Stomach smooth muscle (tissue), 2 donors: ENCODE measurements around the gene MAGEB17.

Source experiments
- H3K27ac ChIP-seq: one replicate; pipeline ENCODE4 v1.7.0; 2013; ENCODE audit warnings: mild to moderate bottlenecking, low read length, inconsistent platforms
- H3K27me3 ChIP-seq, 2 donors: one replicate each; pipeline ENCODE4 v1.7.0; 2013; ENCODE audit warnings: low read length in 2 of 2; ENCODE audit not compliant: insufficient read depth in 2 of 2, control insufficient read depth in 1 of 2
- H3K36me3 ChIP-seq, 2 donors: one replicate each; pipeline ENCODE4 v1.7.0; 2013; ENCODE audit warnings: low read length in 2 of 2; ENCODE audit not compliant: control insufficient read depth in 2 of 2, insufficient read depth in 2 of 2
- H3K4me1 ChIP-seq: one replicate; pipeline ENCODE4 v1.7.0; 2013; ENCODE audit warnings: low read length; ENCODE audit not compliant: control insufficient read depth, insufficient read depth
- H3K4me3 ChIP-seq, 2 donors: one replicate each; pipeline ENCODE4 v1.7.0; 2013; ENCODE audit warnings: low read length in 2 of 2
- H3K9ac ChIP-seq, 2 donors: one replicate each; pipeline ENCODE4 v1.7.0; 2013; ENCODE audit warnings: low read length in 2 of 2, mild to moderate bottlenecking in 1 of 2
- H3K9me3 ChIP-seq, 2 donors: one replicate each; pipeline ENCODE4 v1.7.0; 2013; ENCODE audit warnings: low read length in 2 of 2; ENCODE audit not compliant: control insufficient read depth in 2 of 2
- donor health status: healthy.
- donor health status: Pancreatic carcinoma.

Gene MAGEB17

GRCh38 chrX:16185725-16186136 lies 18.4 kb downstream of the MAGEB17 start:
- Histone ChIP-seq H3K4me3 (no peak overlapping the region), H3K27ac (no peak overlapping the region), H3K27me3 (peaks cover 0 to 2% of the 10 kb centered on the region in 2 donors), H3K4me1 (no peaks in the 10 kb centered on the region), H3K36me3 (no peaks in the 10 kb centered on the region), H3K9ac (no peak overlapping the region), H3K9me3 (no peaks in the 10 kb centered on the region)

DNA sequence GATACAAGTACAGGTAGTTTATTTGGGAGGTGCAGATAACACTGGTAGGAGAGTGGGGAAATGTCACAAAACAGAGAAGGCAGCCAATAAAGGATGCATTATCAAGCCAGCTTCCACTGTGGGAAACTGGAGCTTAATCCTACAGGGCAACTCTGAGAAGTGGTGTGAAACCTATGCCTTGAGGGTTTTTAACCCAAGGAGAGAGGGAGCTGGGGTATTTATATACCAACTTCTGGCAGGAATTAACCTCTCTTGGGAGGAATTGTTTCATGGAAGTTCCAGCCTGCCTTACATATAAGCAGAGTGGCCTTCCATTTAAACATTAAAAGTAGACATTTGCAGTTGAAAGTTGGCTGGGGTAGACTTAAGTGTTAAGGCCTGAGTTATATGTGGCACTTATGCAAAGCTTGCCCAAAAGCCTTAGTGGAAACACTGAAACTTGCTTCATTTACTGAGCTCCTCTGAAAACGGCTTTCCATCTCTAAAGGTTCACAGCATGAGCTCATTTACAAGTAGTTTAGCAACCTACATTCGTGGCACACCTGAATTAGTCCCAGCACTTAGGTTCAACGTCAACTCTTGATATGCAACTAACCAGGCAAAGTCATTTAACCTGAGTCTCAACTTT lies 19.2 kb downstream of the MAGEB17 start:
- H3K27ac ChIP-seq: no peak overlapping the region
- H3K4me1 ChIP-seq: no peaks in the 10 kb centered on the region
- no peaks in the 10 kb centered on the region for H3K36me3 ChIP-seq
- peaks cover 0 to 2% of the 10 kb centered on the region in 2 donors for H3K27me3 ChIP-seq
- no peak overlapping the region for H3K9ac ChIP-seq
- H3K9me3 ChIP-seq: no peaks in the 10 kb centered on the region
- H3K4me3 ChIP-seq: no peak overlapping the region

DNA sequence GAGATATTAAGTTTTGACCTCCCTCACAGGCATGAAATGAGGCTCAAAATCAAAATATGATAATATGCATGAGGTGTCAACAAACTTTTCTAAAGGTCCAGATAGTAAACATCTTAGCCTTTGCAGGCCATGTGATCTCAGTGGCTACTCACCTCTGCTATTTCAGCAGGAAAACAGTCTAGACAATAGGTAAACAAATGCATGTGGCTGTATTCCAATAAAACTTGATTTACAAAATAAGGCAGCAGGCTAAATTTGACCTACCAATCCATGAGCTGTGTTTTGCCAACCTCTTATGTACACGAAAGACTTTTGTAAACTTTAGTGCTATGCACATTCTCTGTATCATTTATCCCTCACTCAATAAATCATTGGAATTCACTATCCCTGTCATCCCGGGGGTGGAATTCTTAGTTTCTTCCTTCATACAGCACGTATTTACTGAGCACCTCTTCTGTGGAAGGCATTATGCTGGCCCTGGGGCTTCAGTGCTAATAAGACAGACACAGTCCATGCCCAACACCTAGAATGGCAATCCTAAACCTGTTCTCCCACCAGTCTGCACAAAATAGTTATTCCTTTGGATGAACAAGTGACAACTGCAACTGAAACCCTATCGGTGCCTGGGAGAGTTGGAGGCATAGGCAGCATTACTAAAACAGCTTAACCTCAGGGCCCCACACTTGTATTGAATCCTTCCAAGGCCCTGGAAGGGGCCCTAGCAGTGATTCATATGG lies 19.9 kb downstream of the MAGEB17 start:
- Histone ChIP-seq H3K9ac (no peak overlapping the region), H3K4me1 (no peaks in the 10 kb centered on the region), H3K9me3 (no peaks in the 10 kb centered on the region), H3K27me3 (peaks cover 0 to 2% of the 10 kb centered on the region in 2 donors), H3K27ac (no peak overlapping the region), H3K4me3 (no peak overlapping the region), H3K36me3 (no peaks in the 10 kb centered on the region)

DNA sequence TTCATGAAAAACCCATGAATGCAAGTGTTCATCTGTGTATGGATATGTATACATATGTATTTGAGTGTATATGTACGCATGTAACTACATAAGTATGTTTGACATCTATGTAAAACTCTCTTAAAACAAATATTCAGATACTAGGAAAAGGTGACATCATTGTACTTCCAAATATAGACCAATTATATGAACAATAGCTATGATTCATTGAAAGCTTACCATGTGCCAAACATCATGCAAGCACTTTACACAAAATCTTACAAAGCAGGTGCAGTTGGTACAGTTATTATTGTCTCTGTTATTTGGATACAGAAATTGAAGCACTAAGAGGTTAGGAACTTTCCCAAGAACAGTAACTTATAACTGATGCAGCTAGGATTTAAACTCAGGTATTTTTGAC lies 21.4 kb downstream of the MAGEB17 start:
- no peaks in the 10 kb centered on the region for H3K4me1 ChIP-seq

GRCh38 chrX:16191605-16192004 lies 24.3 kb downstream of the MAGEB17 start:
- Histone ChIP-seq H3K27ac (no peak overlapping the region), H3K9ac (no peak overlapping the region), H3K4me3 (no peak overlapping the region), H3K9me3 (no peaks in the 10 kb centered on the region), H3K4me1 (no peaks in the 10 kb centered on the region), H3K27me3 (no peaks in the 10 kb centered on the region), H3K36me3 (no peaks in the 10 kb centered on the region)

More for the DNA sequence above, 21.4 kb downstream of the MAGEB17 start:
- Histone ChIP-seq H3K4me3 (no peak overlapping the region), H3K27me3 (peaks cover 0 to 2% of the 10 kb centered on the region in 2 donors), H3K27ac (no peak overlapping the region), H3K36me3 (no peaks in the 10 kb centered on the region), H3K9me3 (no peaks in the 10 kb centered on the region), H3K9ac (no peak overlapping the region)

- H3K4me3 ChIP-seq: no peak overlapping the region
- no peaks in the 10 kb centered on the region for H3K27me3 ChIP-seq
- H3K4me1 ChIP-seq: no peaks in the 10 kb centered on the region
- H3K9ac ChIP-seq: no peak overlapping the region
- H3K36me3 ChIP-seq: no peaks in the 10 kb centered on the region
- no peaks in the 10 kb centered on the region for H3K9me3 ChIP-seq
- H3K27ac ChIP-seq: no peak overlapping the region
Measured at GRCh38 chrX:16196829-16197228, 29.5 kb downstream of the MAGEB17 start.

DNA sequence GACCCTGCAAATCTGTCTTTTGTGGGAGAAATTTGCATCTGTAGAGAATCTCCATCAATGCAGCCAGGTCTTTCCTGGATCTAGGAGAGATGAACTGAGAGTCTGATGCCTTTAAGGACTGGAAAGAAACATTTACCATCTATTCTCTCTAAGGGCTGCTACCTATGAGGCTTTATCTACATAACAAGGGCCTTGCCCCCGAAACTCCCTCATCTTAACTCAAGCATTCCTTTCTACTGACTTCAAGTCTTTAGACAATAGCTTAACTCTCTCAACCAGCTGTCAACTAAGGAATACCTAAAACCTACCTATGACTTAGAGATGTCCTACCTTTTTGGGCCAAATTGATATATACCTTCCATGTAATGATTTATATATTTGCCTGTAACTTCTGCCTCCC lies 32.1 kb downstream of the MAGEB17 start:
- H3K4me3 ChIP-seq: no peak overlapping the region
- H3K27me3 ChIP-seq: no peaks in the 10 kb centered on the region
- no peaks in the 10 kb centered on the region for H3K36me3 ChIP-seq
- no peaks in the 10 kb centered on the region for H3K4me1 ChIP-seq
- peaks cover 0 to 2% of the 10 kb centered on the region in 2 donors for H3K9me3 ChIP-seq
- H3K27ac ChIP-seq: no peak overlapping the region
- H3K9ac ChIP-seq: no peak overlapping the region

- peaks cover 0 to 2% of the 10 kb centered on the region in 2 donors for H3K9me3 ChIP-seq
- no peaks in the 10 kb centered on the region for H3K4me1 ChIP-seq
- H3K27ac ChIP-seq: no peak overlapping the region
- H3K27me3 ChIP-seq: no peaks in the 10 kb centered on the region
- no peaks in the 10 kb centered on the region for H3K36me3 ChIP-seq
- H3K9ac ChIP-seq: no peak overlapping the region
- no peak overlapping the region for H3K4me3 ChIP-seq
Measured at GRCh38 chrX:16202943-16203342, 35.7 kb downstream of the MAGEB17 start.

- H3K9ac ChIP-seq: no peak overlapping the region
- no peak overlapping the region for H3K4me3 ChIP-seq
- no peak overlapping the region for H3K27ac ChIP-seq
- peaks cover 0 to 2% of the 10 kb centered on the region in 2 donors for H3K9me3 ChIP-seq
- H3K27me3 ChIP-seq: no peaks in the 10 kb centered on the region
- no peaks in the 10 kb centered on the region for H3K4me1 ChIP-seq
- no peaks in the 10 kb centered on the region for H3K36me3 ChIP-seq
Measured at GRCh38 chrX:16204538-16204937, 37.3 kb downstream of the MAGEB17 start.

GRCh38 chrX:16205840-16206239 lies 38.6 kb downstream of the MAGEB17 start:
- Histone ChIP-seq H3K36me3 (no peaks in the 10 kb centered on the region), H3K9me3 (peaks cover 0 to 2% of the 10 kb centered on the region in 2 donors), H3K4me1 (no peaks in the 10 kb centered on the region), H3K27me3 (no peaks in the 10 kb centered on the region), H3K4me3 (no peak overlapping the region), H3K27ac (no peak overlapping the region), H3K9ac (no peak overlapping the region)

GRCh38 chrX:16207634-16208033 lies 40.4 kb downstream of the MAGEB17 start:
- Histone ChIP-seq H3K4me1 (no peaks in the 10 kb centered on the region), H3K27ac (no peak overlapping the region), H3K9ac (no peak overlapping the region), H3K27me3 (peaks cover 0 to 4% of the 10 kb centered on the region in 2 donors), H3K9me3 (peaks cover 0 to 3% of the 10 kb centered on the region in 2 donors), H3K36me3 (no peaks in the 10 kb centered on the region), H3K4me3 (no peak overlapping the region)
